AG10803 (cell line): Measurements from ENCODE around the gene RSPRY1.
"Not testable (repeated sequence)": the region's sequence is repeated elsewhere in the genome, so short reads cannot be mapped to it uniquely, and the experiment has no call there.

Source experiments
- DNase-seq: peaks from one replicate; pipeline ENCODE4 v3.0.0; 2010; ENCODE audit warnings: low read depth
- H3K4me3 ChIP-seq: 2 replicates; pipeline ENCODE4 v1.5.1; 2011; ENCODE audit warnings: mild to moderate bottlenecking, low read length, control low read depth
- TF ChIP-seq, protein P1 (sequence below): conservative IDR thresholded peaks from 2 replicates; pipeline ENCODE4 v1.5.1; 2011; ENCODE audit warnings: mild to moderate bottlenecking, low read length, control low read depth, inconsistent platforms

Gene RSPRY1

DNA sequence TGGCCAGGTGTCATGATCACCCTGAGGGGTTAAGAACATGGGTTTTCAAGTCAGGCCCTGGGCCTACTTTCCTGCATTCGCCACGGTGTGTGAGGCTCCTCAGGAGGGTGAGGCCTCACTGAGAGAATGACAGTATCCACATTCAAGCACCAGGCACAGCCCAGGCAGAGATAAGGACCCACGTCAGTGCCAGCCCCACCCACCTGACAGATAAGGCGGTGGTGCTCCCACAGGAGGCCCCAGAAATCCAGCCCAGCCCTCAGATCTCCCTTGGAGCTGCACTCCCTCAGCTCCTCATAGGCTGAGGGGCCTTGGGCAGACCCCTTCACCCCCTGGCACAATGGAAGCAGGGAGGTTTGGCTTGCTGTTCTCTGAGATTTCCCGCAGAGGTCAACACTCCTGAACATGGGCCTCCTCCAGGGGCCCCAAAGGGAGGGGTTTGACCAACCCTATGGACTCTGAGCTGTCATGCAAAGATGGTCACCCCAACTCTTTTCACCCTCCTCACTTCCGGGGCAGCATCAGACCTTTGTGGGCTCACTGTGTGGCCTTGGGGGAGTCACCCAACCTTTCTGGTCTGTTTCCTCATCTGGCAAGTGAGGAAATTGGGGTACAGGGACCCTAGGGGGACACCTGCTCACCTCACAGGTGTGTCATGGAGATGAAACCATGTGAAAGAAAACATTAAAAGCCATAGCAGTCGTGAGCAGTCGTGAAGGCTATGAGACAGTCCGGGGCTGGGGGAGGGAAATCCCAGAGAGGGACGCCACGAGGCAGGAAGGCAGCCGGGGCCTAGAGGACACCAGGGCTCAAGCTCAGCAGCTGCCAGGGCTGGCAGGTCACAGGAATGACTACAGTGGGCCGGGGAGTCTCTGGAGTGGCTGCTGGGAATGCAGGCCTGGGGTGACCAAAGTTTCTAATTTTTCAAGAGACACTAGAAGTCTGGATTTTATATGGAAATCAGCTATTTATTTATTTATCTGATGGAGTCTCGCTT, 83.0 kb downstream of the RSPRY1 start:
- TF ChIP-seq, protein P1, sequence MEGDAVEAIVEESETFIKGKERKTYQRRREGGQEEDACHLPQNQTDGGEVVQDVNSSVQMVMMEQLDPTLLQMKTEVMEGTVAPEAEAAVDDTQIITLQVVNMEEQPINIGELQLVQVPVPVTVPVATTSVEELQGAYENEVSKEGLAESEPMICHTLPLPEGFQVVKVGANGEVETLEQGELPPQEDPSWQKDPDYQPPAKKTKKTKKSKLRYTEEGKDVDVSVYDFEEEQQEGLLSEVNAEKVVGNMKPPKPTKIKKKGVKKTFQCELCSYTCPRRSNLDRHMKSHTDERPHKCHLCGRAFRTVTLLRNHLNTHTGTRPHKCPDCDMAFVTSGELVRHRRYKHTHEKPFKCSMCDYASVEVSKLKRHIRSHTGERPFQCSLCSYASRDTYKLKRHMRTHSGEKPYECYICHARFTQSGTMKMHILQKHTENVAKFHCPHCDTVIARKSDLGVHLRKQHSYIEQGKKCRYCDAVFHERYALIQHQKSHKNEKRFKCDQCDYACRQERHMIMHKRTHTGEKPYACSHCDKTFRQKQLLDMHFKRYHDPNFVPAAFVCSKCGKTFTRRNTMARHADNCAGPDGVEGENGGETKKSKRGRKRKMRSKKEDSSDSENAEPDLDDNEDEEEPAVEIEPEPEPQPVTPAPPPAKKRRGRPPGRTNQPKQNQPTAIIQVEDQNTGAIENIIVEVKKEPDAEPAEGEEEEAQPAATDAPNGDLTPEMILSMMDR, result no peak
- no peak for DNase-seq

DNA sequence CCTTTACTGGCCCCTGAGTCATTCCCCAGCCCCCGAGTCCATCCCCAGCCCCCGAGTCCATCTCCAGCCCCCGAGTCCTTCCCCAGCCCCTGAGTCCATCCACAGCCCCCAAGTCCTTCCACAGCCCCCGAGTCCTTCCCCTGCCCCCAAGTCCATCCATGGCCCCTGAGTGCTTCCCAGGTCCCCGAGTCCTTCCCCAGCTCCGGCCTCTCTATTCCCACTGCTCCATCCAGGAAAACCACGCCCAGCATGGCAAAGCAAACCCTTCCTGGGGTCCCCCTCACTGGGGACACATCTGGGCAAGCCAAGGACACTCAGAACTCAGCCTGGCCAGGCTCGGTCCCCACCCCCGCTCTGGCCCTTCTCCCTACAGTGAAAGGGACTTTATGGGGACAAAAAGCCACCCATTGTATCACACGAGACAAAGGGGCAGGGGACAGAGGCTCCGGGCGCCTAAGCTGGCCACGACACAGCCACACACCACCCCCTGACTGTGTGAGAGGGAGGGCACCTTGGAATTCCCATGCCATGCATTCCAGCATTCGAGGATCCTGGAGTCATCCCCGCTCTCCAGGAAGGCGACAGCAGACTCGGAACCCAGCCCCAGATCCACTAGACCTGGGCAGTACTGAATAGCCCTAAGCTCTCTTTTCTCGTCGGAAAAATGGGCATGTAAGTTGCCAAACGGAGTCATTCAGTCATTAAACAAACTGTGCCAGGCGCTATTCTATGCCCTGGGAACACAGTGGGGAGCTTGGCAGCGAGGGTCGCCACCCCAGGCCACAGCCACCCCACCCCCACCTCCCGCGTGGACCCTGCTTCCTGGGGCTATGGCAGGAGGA, 84.3 kb downstream of the RSPRY1 start:
- DNase-seq, result no peak
- TF ChIP-seq, protein P1, result no peak

More for the DNA sequence above, 83.0 kb downstream of the RSPRY1 start:
- H3K4me3 ChIP-seq, result no peak overlapping the region

DNA sequence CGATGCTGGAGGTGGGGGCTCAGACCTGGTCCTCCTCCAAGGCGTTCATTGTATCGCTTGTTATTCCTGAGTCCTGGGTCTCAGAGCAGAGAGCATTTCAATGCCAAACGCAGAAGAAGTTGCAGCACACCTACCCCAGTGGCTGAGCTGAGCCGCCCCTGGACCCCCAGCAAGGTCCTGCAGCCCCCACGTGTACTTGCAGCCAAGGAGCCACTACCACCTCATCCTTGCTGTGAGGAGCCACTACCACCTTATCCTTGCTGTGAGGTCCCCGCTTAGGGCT, 84.9 kb downstream of the RSPRY1 start:
- TF ChIP-seq, protein P1, result no peak
- no peak overlapping the region for H3K4me3 ChIP-seq

More for the DNA sequence above, 84.3 kb downstream of the RSPRY1 start:
- no peak overlapping the region for H3K4me3 ChIP-seq

DNA sequence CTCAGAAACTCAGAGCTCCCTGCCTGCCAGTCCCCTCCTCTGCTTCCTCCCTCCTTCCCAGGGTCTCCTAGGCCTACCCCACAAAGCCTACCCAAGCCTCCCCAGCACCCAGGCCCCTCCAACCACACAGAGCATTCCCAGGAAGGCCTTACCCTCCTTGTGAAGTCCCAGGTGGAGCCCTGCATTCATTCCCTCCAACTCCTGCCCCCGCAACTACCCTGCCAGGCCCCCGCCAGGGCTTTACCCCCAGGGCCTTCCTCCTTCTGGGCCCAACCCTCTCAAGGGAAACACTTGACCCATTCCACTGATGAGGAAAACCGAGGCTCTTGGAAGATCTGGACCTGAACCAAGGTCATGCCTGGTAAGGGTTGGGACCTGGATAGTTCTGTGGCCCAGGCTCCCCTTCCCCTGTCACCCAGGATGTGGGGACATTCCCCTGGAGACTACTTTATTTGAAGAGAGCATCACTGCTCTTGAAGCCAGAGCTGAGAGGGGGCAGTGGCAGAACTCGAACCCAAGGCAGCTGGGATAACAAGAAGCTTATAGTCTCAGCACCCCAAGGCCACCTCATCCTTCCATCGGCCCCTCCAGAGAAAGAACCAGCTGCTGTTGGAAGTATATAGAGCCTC, 85.9 kb downstream of the RSPRY1 start:
- TF ChIP-seq, protein P1, result no peak
- no peak for DNase-seq
- no peak overlapping the region for H3K4me3 ChIP-seq

More for the DNA sequence above, 84.9 kb downstream of the RSPRY1 start:
- DNase-seq, result no peak

DNA sequence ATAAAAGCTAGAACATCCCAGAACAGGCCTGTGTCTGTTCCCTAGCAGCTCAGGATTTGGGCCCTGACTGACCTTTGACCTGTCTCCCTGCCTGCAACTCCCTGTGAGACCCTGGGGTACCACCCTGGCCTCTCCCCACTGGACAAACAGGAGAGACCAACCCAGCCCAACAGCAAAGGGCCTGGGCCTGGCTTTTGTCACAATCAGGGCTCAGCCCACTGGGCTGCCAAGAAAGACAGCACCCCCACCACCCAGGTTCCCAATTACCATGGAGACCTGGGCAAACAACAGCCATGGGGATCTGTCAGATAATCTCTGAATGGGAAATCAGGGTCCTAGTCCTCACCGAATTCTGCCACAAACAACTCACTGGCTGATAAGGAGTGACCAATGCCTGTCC, 87.2 kb downstream of the RSPRY1 start:
- H3K4me3 ChIP-seq, result no peak overlapping the region
- no peak for DNase-seq
- TF ChIP-seq, protein P1, result no peak

DNA sequence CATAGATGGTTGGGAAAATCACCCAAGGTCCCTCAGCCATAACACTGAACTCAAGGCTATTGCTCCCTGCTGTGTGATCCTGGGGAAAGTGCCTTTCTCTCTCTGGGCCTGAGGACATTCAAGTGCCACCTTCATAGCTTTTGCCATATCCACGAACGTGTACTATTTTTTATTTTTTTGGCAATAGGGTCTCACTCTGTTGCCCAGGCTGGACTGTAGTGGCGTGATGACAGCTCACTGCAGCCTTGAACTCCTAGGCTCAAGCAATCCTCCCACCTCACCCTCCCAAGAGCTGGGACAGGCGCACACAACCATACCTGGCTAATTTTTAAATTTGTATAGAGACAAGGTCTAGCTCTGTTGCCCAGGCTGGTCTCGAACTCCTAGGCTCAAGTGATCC, 87.7 kb downstream of the RSPRY1 start:
- no peak overlapping the region for H3K4me3 ChIP-seq
- TF ChIP-seq, protein P1, result no peak
- DNase-seq, result no peak

DNA sequence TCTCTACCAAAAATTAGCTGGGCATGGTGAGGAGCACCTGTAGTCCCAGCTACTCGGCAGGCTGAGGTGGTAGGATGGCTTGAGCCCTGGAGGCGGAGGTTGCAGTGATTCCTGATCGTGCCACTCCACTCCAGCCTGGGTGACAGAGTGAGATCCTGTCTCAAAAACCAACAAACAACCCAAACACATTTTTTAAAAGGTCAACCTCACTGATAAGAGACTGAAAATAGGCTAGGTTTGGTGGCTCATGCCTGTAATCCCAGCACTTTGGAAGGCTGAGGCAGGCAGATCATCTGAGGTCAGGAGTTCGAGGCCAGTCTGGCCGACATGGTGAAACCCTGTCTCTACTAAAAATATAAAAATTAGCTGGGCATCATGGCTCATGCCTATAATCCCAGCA, 89.8 kb downstream of the RSPRY1 start:
- DNase-seq, H3K4me3 ChIP-seq: not testable (repeated sequence)
